GM13977 (cell line): ENCODE results near the gene DPH7.
"Not testable (repeated sequence)": the region's sequence is repeated elsewhere in the genome, so short reads cannot be mapped to it uniquely, and the experiment has no call there.

ENCODE experiments used
- DNase-seq: peaks from one replicate; pipeline ENCODE4 v3.0.0; 2012; ENCODE audit warnings: low spot score
- in situ Hi-C: fragments of 300-500 bp; cut with MboI; formaldehyde crosslinking; loops from one replicate; pipeline ENCODE4 v1.12.0; 2022; ENCODE audit warnings: low sequenced_read_pairs, low pct_unique_long_range_greater_than_20kb, mixed read lengths, inconsistent platforms; ENCODE audit not compliant: unreplicated experiment
- TF ChIP-seq, protein P1 (sequence below): IDR thresholded peaks from 2 replicates; pipeline ENCODE4 v1.5.1; 2012; ENCODE audit warnings: mild to moderate bottlenecking, control low read depth; ENCODE audit not compliant: insufficient read depth; ENCODE audit errors: extremely low read depth, missing control alignments

DPH7 gene

DNA sequence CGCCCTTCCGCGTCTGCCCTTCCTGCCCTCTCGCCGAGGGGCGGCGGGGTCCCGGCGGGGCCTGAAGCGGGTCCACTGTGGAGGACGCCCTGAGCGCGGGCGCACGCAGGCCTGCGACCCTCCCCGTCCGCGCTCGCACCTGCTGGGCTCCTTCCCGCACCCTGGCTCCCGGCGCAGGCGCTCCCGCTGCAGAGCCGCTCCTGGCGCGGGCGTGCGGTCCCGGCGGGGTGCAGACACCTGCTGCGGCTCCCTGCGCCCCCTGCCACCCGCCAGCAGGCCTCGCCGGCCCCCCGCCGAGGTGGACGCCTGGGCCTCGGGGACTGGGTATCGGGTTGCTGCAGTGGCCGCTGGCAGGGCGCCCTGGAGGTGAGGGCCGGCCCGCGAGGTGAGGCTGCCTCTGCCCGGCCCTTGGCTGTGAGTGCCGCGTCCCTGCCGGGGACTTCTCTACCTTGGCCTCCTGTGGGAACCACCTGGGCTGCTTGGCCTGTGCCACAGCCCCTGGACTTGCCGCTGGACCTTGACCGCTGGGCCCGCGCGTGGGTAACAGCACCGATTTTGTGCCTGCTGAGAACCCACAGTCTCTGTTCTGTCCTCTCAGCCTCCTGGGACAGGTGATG, 27.4 kb upstream of the DPH7 start:
- no peak for DNase-seq
- TF ChIP-seq, protein P1, sequence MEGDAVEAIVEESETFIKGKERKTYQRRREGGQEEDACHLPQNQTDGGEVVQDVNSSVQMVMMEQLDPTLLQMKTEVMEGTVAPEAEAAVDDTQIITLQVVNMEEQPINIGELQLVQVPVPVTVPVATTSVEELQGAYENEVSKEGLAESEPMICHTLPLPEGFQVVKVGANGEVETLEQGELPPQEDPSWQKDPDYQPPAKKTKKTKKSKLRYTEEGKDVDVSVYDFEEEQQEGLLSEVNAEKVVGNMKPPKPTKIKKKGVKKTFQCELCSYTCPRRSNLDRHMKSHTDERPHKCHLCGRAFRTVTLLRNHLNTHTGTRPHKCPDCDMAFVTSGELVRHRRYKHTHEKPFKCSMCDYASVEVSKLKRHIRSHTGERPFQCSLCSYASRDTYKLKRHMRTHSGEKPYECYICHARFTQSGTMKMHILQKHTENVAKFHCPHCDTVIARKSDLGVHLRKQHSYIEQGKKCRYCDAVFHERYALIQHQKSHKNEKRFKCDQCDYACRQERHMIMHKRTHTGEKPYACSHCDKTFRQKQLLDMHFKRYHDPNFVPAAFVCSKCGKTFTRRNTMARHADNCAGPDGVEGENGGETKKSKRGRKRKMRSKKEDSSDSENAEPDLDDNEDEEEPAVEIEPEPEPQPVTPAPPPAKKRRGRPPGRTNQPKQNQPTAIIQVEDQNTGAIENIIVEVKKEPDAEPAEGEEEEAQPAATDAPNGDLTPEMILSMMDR = no peak
- in situ Hi-C loops = no loop called here

DNA sequence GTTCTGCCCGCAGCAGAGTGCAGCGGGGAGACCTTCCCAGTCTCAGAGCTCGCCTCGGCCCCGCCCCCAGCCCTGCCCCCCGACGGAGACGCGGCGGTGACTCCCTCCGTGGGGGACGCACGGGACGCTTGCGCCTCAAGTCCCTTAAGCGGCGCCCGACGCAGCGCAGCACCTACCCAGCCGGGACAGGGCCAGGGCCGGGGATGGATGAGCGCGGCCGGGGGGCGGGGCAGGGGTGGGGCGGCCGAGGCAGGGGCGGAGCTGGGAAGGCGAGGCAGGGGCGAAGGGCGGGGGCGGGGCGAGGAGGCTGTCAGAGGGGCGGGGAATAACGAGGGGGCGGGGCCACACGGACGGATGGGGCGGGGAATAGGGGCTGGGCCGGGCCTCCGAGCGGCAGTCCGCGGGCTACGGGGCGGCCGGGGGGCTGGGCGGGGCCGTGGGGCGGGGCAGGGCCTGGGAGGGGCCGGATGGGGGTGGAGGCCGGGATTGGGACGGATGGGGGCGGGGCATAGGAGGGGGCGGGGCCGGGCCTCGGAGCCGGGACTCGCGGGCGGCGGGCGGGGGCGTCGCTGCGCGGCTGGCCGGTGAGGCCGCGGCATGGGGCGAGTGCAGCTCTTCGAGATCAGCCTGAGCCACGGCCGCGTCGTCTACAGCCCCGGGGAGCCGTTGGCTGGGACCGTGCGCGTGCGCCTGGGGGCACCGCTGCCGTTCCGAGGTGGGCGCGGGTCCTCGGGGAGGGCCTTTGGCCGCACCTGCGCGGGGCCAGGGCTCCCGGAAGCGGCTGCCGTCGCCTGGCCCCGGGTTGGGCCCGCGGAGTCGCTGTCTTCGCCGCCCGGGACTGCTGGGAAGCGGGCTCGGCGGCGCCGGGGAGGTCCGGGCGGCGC, 26.6 kb upstream of the DPH7 start, which contains the start of gene ARRDC1:
TSS of gene ARRDC1 (plus strand) at position 566 of the 884 bp plus-strand sequence. CDS start at position 598, 32 bp downstream.
- in situ Hi-C loops = no loop called here
- DNase-seq = peak; percentile 100
- TF ChIP-seq, protein P1 = no peak

DNA sequence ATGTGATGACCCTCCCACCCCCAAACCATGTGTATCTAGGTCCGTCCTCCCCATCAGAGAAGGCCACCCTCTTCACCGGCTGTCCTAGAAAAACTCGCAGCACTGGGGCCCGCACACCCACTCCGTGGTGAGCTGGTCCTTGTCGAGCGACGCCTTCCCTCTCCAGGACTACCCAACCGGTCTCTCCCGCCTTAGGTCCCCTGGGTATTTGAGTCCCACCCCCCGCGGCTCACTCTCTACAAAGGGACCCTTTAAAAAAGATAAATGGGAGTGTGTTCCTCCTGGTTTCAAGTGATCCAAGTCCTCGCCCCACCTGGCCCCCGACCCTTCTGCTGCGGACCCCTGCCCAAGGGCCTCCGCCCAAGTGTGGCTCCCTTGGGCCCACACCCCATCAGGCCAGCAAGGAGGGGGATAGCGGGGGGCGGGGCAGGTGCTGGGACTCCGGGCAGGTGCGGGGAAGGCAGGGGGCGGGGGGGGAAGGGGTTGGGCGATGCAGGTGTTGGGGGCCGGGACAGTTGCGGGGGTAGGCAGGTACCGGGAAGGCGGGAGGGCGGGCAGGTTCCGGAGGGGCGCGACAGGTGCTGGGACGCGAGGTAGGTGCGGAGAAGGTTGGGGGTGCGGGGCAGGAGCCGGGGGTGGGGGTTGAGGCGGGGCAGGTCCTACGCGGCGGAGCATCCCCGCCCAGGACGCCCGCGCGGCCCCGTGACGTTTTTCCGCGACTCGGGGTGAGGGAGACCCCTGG, 25.8 kb upstream of the DPH7 start:
- TF ChIP-seq, protein P1 = no peak

DNA sequence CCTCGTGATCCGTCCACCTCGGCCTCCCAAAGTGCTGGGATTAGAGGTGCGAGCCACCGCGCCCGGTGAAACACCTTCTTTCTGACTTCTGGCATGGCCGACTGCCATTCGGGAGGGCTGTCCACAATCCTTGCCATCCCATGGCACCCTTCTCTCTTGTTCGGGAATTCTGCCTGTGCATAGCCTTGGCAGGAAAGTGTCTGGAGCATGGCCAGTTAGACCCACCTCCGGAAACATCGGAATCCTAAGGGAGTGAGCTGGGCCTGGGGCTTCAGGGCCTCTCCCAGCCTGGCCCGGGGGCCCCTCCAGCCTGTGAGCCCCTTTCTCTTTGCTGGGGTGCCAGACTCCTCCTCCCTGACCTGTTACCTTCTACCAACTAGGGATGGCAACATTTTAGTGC, 25.2 kb upstream of the DPH7 start:
- in situ Hi-C loops = no loop called here
- TF ChIP-seq, protein P1 = no peak
- DNase-seq = no peak

More for the DNA sequence above, 25.8 kb upstream of the DPH7 start:
- in situ Hi-C loops = no loop called here
- no peak for DNase-seq

DNA sequence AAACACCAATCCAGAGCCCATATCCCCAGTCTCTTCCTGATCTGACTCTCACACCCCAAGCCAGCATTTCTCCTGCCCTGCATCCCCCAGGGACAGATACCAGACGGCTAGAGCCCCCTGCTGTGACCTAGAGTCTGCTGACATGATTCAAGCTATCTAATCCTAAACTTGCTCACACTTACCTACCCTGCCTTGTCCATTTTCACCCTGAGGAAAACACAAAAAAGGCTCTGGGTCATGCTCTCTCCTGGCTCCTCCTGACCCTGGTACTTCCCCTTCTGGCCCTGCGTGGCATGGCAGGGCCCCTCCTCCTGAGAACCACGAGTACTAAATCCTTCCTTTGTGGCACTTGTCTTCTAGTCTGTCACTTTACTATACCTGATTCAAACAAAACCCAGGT, 23.9 kb upstream of the DPH7 start:
- DNase-seq = no peak
- in situ Hi-C loops = no loop called here
- TF ChIP-seq, protein P1 = no peak

DNA sequence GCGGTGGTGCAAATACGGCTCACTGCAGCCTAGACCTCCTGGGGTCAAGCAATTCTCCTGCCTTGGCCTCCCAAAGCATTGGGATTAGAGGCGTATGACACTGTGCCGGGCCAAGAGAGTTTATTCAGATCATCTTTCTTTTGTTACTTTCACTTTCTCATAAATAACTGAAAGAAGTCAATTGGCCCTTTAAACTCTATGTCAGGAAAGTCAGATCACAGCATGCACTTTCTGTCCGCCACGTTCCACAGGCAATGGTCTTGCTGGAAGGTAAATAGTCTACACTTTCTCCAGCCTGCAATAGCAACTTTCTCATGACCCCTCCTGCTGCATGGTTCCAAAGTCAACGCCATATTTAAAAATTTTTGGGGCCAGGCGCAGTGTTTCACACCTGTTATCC, 20.2 kb upstream of the DPH7 start:
- in situ Hi-C loops = no loop called here

DNA sequence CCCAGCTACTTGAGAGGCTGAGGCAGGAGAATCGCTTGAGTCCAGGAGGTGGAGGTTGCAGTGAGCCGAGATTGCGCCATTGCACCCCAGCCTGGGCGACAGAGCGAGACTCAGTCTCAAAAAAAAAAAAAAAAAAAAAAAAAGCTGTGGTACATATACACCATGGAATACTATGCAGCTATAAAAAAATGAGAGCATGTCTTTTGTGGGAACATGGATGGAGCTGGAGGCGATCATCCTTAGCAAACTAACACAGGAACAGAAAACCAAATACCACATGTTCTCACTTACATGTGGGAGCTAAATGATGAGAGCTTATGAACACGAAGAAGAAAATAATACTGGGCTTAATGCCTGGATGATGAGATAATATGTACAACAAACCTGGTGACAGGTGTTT, 17.9 kb upstream of the DPH7 start:
- DNase-seq, in situ Hi-C loops: not testable (repeated sequence)

More for the DNA sequence above, 20.2 kb upstream of the DPH7 start:
- TF ChIP-seq, protein P1 = no peak
- no peak for DNase-seq
